ENCODE data around the gene AKNA.

Gene AKNA

GRCh38 chr9:114392749-114393112 lies 4.9 kb upstream of the AKNA start:
- no peak for DNase-seq

DNA sequence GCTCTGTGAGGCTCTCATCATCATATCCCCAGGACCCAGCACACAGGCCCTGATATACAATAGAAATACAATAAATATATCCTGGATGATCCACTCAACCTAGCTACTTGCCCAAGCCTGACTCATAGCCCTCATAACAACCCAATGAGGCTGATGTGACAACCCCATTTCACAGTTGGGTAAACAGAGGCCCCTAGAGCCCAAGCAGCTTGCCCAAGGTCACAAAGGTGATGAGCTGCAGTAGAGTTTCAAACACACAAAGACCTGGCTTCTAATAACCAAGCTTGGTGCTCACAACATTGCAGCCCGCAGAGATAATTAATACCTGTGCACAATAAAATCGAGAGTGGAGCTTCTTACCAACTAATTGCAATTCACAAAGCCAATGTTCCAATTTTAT lies 3.2 kb upstream of the AKNA start:
- DNase-seq: no peak

DNA sequence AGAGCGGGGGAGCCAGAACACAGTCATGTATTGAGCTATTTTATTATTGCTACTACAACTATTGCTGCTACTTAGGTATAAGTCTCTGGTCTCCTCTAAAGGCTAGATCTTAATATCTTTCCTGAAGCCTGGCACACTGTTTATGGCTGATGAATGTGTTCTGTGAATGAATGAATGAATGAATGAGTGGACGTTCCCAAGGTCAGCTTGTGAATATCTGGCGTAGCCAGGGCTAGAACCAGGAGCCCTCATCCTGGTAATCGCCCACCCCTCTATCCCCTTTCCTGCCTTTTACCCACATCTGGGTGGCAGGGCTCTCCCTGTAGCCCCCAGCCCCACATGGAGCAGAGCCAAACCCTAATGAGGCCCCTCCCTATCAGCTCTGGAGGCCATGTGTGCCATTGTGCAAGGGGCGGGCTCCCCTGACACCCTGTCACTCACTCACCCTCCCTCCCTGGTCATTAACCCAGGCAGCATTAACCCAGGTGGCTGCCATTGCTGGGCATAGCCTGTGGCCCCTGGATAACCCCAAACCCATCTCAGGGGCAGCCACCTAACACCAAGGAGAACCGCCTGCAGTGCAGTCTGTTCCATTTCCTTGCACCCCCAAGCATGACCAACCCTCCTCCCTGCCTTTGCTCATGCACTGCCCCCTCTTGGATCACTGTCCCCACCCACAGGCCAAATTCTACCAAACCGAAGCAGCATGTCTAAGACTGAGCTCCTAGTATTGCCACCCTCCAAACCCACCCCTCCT lies 2.0 kb upstream of the AKNA start:
- no peak for DNase-seq

- DNase-seq: no peak
Observed at GRCh38 chr9:114388764-114389375, 1.1 kb upstream of the AKNA start.

GRCh38 chr9:114388357-114388682 lies 538 bp upstream of the AKNA start:
- DNase-seq: no peak

GRCh38 chr9:114386886-114387679 lies 699 bp downstream of the AKNA start:
- no peak for DNase-seq

GRCh38 chr9:114386361-114386885 lies 1.4 kb downstream of the AKNA start:
- no peak for DNase-seq

DNA sequence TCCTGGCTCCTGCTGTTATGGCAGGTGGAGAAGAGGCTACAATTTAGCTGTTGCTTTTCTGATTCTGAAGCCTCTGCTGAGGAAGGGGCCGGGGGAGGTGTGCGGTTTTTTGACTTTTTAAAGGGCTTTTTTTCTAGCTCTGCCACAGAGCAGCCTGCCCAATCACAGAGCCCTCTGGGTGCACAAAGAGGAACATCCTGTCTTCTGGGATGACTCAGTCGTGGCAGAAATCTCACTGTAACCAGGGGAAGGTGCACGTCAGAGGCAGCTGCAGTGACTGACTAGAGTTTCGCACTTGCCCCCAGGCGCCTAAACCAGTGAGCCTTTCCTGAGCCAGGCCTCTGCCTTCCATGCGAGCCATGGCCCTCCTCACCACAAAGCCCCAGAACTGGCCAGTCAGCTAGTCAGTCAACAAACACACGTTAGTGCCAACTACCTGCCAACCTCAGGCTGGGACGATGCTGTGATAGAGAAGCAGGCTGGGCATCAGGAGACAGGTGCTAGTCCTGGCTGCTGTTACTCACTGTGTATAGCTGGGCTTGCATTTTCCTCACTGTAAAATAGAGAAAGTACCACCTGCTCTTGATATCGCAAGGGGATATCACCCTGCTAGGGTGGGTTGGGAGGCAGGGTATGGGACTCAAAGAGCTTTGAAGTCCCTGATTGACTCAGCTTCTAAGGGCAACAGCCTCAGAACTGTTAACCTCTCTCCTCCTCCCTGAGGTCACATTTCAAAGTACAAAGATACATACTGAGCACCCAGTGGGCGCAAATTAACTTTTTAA lies 2.2 kb downstream of the AKNA start:
- no peak for DNase-seq

GRCh38 chr9:114384836-114385396 lies 2.9 kb downstream of the AKNA start:
- no peak for DNase-seq

GRCh38 chr9:114384341-114384740 lies 3.4 kb downstream of the AKNA start:
- no peak for DNase-seq

DNA sequence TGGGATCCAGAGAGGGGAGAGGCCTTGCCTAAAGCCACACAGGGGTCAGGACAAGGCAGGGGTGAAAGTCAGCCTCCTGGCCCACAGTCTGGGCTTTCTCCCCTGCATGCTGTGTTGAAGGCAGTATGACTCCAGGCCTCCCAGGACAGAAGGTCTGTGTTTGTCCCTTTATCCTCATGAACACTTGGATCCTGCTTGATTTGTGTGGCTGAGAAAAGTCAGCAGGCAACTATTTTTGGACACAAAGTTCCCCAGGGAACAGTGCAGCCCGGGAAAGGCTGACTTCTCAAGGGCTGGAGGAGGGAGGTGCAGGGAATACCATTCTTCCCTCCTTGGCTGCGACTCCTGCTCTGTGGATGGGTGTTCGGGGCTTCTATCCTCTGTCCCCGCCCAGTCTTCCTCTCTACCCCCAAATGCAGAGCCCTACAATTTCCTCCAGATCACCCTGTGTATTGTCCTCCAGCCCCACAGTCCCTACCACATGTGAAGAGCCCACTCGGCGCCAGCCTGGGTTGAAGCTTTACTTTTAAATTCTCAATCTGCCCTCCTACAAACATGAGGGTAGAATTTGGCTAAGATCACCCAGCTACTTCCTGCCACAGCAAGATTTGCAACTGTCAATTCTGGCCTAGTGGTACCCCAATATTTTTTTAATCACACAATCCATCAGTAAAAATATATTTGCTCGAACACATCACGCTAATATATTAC lies 4.1 kb downstream of the AKNA start:
- no peak for DNase-seq

GRCh38 chr9:114382699-114383520 lies 4.9 kb downstream of the AKNA start:
- DNase-seq: no peak

- no peak for DNase-seq
Observed at GRCh38 chr9:114378883-114379282, 8.9 kb downstream of the AKNA start.

- no peak for DNase-seq
Observed at GRCh38 chr9:114378016-114378415, 9.8 kb downstream of the AKNA start.

- DNase-seq: no peak
Observed at GRCh38 chr9:114376586-114377445, 11.0 kb downstream of the AKNA start.

- no peak for DNase-seq
Observed at GRCh38 chr9:114375386-114376175, 12.2 kb downstream of the AKNA start.

GRCh38 chr9:114374936-114375335 lies 12.8 kb downstream of the AKNA start:
- DNase-seq: no peak

DNA sequence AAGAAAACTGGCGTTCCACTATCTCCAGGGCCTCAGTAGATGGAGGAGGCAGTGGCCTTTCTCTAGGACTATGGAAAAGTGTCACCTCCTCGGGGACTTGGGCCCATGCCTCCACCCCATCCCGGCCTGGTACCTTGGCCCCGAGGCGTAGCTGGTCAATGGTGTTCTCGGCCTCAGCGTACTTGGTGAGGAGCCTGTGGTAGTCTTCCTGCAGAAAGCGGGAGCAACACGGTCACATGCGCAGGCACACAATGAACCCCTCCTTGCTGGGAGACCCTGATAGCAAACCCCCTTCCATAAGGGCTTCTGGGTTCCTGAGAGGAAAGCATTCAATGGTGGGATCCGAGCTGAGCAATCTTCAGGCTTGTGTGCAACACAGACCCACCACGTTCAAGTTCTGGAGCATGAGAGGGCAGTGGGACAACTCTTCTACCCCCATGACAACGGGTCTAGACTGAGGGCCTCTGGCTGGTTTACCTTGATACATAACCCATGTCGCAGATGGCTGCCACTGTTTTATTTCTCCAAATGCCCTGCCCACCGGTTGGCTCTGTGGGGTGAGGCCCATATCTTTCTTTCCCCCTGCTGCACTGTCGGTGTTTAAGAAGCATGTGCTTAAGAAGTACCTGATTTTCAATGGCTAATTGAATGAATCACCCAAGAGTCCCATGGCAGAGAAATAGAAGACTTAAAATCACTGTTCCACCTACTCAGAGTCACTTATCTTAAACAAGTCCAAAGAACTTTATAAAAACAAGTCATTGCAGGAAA lies 13.6 kb downstream of the AKNA start:
- no peak for DNase-seq
